ENCODE results near the gene MTF1.
"Not testable (repeated sequence)": the region's sequence is repeated elsewhere in the genome, so short reads cannot be mapped to it uniquely, and the experiment has no call there.

The MTF1 gene

DNA sequence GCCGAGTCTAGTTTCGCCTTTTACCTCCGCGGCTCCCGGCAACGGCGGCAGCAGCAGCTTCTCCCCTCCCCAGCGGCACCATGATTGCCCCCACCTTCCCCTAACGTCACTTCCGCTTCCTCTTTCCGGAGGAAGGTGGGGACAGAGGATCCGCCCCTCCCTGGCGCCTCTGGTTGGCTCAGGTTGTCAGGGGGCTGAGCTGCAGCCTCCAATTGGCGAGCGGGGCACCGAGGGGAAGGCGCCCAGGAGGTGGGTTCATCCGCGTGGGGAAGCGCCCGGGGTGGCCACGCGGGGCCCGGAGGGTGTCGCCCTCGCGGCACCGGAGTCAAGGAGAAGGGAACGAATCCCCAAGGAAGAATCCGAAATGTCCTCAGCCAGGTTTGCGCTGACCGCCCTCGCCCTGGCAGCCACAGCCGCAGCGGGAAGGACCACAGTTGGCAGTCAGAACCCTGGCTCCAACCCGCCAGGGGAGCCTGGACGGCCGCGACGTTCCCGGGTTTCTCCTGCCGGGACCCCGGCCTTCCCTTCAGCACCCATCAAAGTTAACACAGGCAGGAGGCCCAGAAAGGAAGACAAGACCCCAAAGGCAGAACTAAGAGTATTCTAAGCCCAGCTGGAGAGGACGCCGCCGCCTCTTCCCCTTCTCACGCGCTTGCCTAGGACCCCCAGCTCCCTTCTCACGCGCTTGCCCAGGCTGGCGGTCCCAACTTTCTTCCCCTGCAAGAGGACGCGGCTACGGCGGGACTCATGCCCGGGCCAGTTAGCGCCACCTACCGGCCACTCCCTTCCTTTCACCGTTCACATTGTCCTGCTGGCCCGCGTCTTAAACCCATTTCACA is at the start of gene MTF1:
Gene MTF1 (minus strand): TSS at position 86 of the 839 bp plus-strand sequence. CDS start 1,934 bp downstream, outside the sequence.
- FAIRE-seq (peak; percentile 81), DNase-seq (ENCODE audit: insufficient read length, low spot score) (peak; percentile 97)

DNA sequence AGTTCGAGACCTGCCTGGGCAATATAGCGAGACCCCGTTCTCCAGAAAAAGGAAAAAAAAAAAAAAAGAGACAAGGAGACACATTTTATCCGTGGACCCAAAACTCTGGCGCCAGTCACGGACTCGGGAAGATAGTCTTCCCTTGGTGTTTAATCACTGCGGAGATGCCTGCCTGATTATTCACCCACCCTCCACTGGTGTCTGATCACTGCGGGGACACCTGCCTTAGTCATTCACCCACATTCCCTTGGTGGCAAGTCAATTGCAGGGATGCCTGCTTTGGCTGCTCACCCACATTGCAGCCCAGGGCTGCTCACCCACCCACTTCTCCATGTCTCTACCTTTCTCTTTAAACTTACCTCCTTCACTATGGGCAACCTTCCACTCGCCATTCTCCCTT is 49.1 kb upstream of the MTF1 start:
- FAIRE-seq; DNase-seq (ENCODE audit: insufficient read length, low spot score): not testable (repeated sequence)

DNA sequence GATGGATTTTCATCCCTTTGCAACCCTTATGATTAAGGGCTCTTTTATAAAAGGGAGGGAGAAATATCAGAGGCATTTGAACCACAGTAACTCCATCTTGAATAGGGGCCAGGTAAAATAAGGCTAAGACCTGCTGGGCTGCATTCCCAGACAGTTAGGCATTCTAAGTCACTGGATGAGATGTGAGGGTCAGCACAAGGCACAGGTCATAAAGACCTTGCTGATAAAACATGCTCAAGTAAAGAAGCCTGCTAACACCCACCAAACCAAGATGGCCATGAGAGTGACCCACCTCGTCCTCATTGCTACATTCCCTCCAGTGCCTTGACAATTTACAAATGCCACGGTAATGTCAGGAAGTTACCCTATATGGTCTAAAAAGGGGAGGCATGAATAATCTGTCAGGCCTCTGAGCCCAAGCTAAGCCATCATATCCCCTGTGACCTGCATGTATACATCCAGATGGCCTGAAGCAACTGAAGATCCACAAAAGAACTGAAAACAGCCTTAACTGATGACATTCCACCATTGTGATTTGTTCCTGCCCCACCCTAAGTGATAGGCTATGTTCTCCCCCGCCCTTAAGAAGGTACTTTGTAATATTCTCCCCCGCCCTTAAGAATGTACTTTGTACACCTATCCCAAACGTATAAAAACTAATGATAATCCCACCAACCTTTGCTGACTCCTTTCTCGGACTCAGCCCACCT is 48.2 kb upstream of the MTF1 start:
- not testable (repeated sequence) for DNase-seq (ENCODE audit: insufficient read length, low spot score); FAIRE-seq

DNA sequence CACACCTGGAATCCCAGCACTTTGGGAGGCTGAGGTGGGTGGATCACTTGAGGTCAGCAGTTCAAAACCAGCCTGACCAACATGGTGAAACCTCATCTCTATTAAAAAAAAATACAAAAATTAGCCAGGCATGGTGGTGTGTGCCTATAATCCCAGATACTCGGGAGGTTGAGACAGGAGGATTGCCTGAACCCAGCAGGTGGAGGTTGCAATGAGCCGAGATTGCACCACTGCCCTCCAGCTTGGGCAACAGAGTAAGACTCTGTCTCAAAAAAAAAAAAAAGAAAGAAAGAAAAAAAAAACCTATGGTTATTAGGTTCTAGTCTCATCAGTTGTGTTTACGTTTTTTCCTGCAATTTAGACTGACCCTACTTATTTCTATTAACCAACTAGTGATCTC is 47.2 kb upstream of the MTF1 start:
- DNase-seq (ENCODE audit: insufficient read length, low spot score); FAIRE-seq: not testable (repeated sequence)

DNA sequence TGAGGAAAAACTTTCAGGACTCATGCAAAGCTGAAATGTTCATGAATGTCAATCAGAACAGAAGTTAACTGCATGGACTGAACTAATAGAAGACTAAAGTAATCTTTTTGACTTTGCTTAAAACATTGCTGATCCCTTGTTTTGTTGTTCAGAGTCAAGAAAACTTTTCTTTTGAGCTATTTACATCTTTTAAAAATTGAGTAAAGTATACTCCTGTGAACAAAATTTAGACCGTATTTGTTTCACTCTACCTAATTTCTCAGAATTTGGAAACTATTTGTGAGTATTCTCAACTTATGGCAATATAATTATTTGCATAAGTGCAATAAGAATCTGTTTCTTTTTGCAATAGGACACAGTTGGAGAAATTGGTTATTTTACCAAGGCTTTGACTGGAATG is 46.3 kb upstream of the MTF1 start:
- DNase-seq (ENCODE audit: insufficient read length, low spot score) (no peak), FAIRE-seq (no peak)

DNA sequence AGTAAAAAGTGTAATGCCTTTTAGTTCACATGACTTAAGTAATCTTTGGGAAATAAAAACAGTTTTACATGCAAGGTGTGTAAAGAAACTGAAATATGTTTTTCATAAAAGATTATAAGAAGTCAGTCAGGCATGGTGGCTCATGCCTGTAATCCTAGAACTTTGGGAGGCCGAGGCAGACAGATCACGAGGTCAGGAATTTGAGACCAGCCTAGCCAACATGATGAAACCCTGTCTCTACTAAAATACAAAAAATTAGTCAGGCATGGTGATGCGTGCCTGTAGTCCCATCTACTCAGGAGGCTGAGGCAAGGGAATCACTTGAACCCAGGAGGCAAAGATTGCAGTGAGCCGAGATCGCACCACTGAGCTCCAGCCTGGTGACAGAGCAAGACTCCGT is 44.5 kb upstream of the MTF1 start:
- FAIRE-seq; DNase-seq (ENCODE audit: insufficient read length, low spot score): not testable (repeated sequence)

DNA sequence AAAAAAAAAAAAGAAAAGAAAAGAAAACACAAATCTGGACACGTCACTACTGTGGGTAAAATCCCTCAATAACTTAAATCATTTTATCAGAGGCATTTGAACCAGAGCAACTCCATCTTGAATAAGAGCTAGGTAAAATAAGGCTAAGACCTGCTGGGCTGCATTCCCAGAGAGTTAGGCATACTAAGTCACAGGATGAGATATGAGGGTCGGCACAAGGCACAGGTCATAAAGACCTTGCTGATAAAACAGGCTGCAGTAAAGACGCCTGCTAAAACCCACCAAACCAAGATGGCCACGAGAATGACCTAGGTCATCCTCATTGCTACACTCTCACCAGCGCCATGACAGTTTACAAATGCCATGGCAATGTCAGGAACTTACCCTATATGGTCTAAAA is 43.6 kb upstream of the MTF1 start:
- FAIRE-seq: no peak
- DNase-seq (ENCODE audit: insufficient read length, low spot score): no peak

DNA sequence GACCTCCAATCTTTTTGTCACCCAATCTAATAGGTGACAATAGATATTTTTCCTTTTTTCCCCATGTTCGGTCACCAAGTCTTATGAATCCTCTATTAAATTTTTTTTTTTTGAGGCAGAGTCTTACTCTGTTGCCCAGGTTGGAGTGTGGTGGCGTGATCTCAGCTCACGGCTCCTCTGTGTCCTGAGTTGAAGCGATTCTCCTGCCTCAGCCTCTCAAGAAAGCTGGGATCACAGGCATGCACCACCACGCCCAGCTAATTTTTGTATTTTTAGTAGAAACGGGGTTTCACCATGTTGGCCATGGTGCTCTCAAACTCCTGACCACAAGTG is 42.5 kb upstream of the MTF1 start:
- FAIRE-seq (no peak), DNase-seq (ENCODE audit: insufficient read length, low spot score) (no peak)

DNA sequence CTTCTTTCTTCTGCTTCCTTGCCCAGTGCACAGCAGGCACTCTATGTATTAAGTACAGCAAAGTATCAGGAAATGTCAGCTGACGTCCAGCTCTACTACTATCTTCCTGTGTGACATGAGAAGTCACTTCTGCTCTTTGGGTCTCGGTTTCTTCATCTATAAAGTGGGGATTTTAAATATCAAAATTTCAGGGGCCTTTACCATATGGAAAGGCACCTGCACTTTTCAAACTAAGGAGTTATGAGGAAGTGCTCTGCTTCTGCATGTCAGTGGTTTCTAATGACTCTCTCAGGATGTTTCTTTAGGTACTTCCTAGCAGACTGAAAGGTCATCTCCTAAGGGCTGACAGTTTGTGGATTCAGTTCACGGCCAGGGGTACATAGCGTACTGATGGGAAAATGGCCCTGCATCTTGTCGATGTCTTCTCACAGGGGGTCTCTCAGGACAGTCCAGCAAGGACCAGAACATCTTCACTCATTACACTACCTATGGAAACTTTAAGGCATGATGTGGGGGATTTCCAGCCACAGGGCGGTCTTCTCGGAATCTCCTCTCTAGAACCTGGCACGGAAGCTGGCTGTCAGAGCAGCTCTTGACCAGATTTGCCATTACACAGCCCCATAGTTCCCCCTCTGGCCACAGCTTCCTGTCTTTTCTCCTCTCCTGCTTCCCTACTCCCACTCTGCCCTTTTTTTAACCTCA is 42.0 kb upstream of the MTF1 start:
- FAIRE-seq (no peak), DNase-seq (ENCODE audit: insufficient read length, low spot score) (no peak)

DNA sequence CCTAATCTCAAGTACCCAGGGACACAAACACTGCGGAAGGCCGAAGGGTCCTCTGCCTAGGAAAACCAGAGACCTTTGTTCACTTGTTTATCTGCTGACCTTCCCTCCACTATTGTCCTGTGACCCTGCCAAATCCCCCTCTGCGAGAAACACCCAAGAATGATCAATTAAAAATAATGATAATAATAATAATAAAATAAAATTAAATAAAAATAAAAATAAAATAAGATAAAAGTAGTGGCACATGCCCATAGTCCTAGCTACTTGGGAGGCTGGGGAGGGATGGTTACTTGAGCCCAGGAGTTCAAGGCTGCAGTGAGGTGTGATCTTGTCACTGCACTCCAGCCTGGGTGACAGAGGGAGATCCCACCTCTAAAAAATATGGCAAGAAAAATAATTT is 38.2 kb upstream of the MTF1 start:
- DNase-seq (ENCODE audit: insufficient read length, low spot score); FAIRE-seq: not testable (repeated sequence)

DNA sequence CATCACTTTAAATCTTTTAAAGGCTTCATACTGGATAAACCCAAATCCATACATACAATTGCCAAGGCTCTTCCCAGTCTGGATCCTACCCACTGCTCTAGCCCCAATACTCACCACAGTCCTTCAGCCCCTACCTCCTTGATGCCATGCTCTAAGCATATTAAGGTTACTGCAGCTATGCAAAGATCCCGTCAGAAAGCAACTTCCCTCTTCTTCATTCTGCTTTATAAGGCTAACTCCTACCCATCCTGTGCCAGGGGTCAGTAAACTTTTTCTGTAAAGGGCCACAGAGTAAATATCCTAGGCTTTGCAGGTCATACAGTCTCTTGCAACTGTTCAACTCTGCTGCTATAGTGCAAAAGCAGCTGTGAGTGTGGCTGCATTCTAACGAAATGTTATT is 34.3 kb upstream of the MTF1 start:
- FAIRE-seq: no peak
- no peak for DNase-seq (ENCODE audit: insufficient read length, low spot score)

DNA sequence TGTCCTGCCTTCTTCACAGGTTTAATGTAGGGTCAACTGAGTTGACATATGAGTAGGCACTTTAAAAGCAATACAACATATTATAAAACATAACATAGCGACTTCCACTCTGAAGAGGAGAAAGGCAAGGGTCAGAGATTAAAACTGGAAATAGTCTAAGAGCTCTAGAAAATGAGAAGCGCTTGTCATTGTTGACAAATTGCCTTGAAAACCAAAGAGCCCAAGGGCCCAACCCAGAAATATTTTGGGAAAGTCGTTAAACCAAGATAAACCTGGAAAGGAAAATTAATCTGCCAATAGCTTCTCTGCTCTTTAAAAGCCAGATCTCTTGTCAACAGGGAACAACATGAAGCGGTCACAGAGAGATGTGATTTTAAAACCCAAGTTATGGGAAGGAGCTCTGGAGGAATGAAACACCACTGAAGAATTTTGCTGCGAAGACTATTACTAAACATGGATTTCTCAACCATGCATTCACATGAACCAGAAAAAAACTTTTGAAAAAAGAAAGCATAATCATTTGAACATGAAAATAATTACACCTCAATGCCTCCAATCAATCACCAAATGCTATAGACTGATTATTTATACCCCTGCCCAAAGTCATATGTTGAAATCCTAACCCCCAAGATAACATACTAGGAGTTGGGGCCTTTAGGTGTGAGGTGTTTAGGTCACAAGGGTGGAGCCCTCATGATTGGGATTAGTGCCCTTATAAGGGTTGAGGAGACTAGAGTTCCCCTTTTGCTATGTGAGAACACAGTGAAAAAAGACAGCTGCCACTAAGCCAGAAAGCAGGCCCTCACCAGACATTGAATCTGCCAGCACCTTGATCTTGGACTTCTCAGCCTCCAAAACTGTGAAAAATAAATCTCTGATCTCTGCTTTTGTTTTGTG is 33.0 kb upstream of the MTF1 start:
- DNase-seq (ENCODE audit: insufficient read length, low spot score): no peak
- FAIRE-seq: no peak

DNA sequence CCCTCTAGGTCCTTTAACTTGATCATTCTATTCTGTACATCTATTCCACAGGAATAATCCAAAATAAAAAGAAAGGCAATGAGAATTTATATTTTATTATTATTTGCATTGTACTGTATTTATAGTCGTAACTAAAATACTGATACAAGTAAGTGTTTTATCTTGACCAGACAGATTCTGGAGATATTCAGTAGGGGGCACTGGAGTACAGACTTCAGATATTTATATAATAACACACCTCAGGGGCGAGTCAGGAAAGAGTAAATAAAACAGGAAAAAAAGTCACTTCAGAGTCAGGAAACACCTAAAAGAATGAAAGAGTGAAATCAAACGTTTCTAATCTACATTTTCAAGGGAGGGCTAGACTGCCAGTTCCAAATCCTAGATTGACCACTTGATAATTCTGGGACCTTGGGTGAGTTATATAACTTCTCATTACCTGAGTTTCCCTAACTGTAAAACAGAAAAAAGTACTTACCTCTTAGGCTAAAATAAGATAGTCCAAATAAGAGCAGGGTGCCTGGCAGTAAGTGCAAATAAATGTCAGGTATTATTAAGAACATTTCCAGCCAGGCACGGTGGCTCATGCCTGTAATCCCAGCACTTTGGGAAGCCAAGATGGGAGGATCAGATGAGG is 31.1 kb upstream of the MTF1 start:
- DNase-seq (ENCODE audit: insufficient read length, low spot score) (peak; percentile 36), FAIRE-seq (no peak)

DNA sequence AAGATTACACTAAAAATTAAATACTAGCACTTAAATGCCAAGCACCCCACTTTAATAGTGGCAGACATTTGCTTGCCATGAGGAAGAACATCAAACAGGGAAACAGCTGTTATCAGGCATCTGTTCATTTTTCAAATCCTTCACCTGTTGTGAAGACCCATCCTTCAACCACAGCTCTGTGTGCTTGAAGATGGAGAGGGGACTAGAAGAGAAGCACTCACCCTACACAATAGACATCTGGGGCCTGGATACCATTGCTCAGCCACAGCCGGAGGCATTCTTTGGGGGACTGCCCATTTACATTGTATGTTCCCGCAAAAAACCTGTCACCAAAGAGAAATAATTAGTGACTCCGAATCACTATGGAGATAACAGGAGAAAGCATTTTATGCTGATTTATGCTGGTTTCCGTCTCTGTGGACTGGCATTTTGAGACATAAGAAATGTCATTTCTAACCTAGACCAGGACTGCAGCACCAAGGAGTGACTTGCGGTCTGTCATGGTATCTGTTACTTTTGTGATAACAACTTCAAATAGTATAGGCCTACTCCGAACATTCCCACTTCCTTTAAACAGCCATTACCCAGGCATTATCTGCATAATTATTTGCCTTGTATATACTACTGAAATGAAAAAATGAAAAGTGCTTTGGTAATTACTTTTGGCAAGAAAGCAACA is 28.8 kb upstream of the MTF1 start:
- DNase-seq (ENCODE audit: insufficient read length, low spot score): no peak
- FAIRE-seq: no peak

DNA sequence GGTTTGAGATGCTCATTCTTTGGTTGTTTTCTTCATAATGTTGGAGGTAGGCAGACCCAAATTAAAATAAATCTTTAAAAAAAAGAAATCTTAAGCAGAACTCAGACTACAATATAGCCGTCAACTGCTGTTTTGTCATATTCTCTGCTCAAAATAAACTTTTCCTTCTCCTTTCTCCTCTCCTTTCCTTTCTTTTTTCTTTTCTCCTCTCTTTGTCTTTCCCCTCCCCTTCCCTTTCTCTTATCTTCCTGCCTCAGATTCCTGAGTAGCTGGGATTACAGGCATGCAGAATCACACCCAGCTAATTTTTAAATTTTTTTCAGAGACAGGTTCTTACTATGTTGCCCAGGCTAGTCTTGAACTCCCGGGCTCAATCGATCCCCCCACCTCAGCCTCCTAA is 24.8 kb upstream of the MTF1 start:
- FAIRE-seq (no peak), DNase-seq (ENCODE audit: insufficient read length, low spot score) (no peak)

DNA sequence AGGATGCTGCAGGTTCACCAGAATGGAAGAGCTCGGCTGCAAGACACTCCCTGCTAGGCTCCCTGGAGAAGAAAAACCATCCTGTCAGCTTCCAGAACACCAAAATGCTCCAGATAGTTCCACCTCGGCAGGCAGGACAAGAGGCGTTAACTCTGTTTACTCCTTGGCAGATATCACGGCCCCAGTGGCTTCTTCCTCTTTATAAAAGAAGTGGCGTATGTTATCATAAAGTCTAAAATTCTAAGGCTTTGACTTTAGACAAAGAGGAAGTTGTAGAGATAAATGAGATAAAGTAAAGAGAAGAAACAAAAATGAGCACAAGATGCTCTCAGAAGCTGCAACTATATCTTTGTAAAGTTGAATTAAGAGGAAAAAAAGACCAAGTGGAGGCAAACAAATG is 24.3 kb upstream of the MTF1 start:
- FAIRE-seq (no peak), DNase-seq (ENCODE audit: insufficient read length, low spot score) (no peak)

DNA sequence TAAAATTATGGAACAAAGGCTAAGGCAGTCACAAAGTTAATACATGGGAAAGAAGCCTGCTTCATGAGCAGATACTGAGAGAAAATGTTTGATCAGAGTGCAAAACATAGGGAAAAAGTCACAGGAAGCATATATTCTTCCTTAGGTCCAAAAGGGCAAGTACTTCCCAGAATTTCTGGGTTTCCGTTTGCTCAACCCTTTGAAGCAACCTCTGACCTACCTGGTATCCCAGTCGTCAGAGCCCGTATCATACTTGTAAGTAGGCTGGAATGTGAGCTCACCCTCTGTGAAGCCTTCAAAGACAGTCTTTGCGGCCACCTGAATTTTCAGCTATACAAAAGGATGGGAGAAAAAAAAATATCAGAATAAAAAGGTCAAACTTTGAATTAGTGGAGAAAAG is 20.5 kb upstream of the MTF1 start:
- FAIRE-seq (no peak), DNase-seq (ENCODE audit: insufficient read length, low spot score) (no peak)

DNA sequence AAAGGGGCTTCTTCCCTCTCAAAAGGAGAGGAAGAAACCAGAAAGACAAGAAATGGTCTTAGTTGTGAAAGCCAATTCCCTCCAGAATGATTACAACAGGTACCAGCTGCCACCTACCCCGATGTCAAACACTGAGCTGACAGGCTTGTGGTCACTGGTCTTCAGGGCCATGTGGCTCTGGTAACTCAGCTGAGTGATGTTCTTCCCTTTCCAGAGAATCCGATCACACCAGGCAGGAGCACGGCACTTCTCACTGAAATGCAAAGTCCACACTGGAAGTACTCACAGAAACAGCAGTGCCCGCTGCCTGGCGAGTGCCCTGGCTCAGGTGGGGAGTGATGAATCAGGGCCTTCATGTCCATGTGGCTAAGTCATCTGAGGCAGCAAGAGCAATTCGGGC is 18.7 kb upstream of the MTF1 start:
- FAIRE-seq (no peak), DNase-seq (ENCODE audit: insufficient read length, low spot score) (no peak)

DNA sequence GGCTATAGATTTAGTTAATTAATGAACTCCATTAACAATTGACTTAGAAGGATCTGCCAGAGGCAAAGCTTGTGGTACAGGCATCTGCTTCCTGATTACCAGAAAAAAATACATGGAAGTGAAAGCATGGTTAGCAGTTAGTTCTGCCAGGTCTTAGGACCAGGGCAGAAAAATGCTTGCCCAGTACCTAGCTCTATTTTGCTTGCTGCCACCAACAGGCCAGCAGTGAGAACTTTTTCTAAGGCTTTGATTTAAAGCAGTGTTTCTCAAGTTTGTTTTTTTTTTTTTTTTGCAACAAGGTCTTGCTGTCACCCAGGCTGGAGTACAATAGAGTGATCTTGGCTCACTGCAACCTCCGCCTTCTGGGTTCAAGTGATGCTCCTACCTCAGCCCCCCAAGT is 16.4 kb upstream of the MTF1 start:
- DNase-seq (ENCODE audit: insufficient read length, low spot score) (no peak), FAIRE-seq (no peak)

DNA sequence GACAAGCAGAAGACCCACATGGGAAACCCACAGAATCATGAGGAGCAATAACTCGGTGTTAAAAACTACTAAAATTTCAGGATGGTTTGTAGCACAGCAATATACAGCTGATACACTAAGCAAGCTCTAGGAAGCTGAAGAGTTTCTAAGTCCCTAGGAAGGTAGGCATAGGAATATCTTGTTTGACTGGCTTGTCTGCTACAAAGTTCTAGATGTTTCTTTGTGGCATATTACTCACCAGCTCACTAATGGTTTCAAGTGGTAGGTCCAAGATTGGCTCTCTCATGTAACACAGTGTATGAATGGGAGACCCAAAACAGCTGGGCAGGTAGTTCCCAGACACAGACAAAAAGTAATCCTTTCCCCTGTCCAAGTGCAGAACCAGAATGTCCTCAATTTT is 13.3 kb upstream of the MTF1 start:
- FAIRE-seq (no peak), DNase-seq (ENCODE audit: insufficient read length, low spot score) (no peak)
